CD4-positive, alpha-beta T cell (primary cell): ENCODE results near the gene GNLY. TPM values are rescaled to one million over a fixed set of nuclear protein-coding genes. Genes with fewer than 3 reads are reported as not detected.

Source experiments
- ATAC-seq: fragments of 200-7000 bp; cut with Tn5 transposase; one replicate; pipeline ENCODE4 v1.10.0; 2022; ENCODE audit warnings: mild to moderate bottlenecking; ENCODE audit not compliant: poor library complexity
- CTCF ChIA-PET: fragments of 350-600 bp; sonication (Branson Sonifier 250); formaldehyde crosslinking; loops from one replicate; lab custom pipeline; 2021; ENCODE audit warnings: antibody characterized with exemption, inconsistent platforms; lab: Charles Lee
- POLR2A ChIA-PET: fragments of 350-600 bp; sonication (Branson Sonifier 250); formaldehyde crosslinking; loops from one replicate; lab custom pipeline; 2021; ENCODE audit warnings: antibody characterized with exemption, inconsistent platforms; lab: Charles Lee
- DNase-seq, 14 experiments: peaks; one replicate each; pipeline ENCODE4 v3.0.0-alpha.2; 2013 to 2020; ENCODE audit warnings: mixed read lengths in 2 of 14
- H3K27ac ChIP-seq, 2 donors: one replicate each; pipeline versions ENCODE4 v1.5.1 to v1.7.0; 2013; ENCODE audit warnings: low read length in 2 of 2, low read depth in 1 of 2, mild to moderate bottlenecking in 1 of 2
- H3K27me3 ChIP-seq, 2 experiments: 1 replicate in 1 of 2; 2 replicates in 1 of 2; pipeline versions ENCODE4 v1.6.1 to v1.7.0; 2013; ENCODE audit warnings: low read length in 2 of 2, control low read depth in 1 of 2, mild to moderate bottlenecking in 1 of 2, moderate library complexity in 1 of 2; ENCODE audit not compliant: insufficient read depth in 2 of 2, control insufficient read depth in 1 of 2
- H3K36me3 ChIP-seq: one replicate; pipeline ENCODE4 v1.6.1; 2013; ENCODE audit warnings: low read length, control low read depth; ENCODE audit not compliant: insufficient read depth
- H3K4me1 ChIP-seq: one replicate; pipeline ENCODE4 v1.6.1; 2013; ENCODE audit warnings: low read length, control low read depth; ENCODE audit not compliant: insufficient read depth
- H3K4me3 ChIP-seq: one replicate; pipeline ENCODE4 v1.5.1; 2013; ENCODE audit warnings: mild to moderate bottlenecking, low read length, moderate library complexity
- H3K9me3 ChIP-seq, 2 experiments: 1 replicate in 1 of 2; 2 replicates in 1 of 2; pipeline versions ENCODE4 v1.6.1 to v1.7.0; 2013; ENCODE audit warnings: low read length in 2 of 2, mild to moderate bottlenecking in 2 of 2, control low read depth in 1 of 2, moderate library complexity in 1 of 2; ENCODE audit not compliant: control insufficient read depth in 1 of 2, insufficient read depth in 1 of 2
- H3K27ac Mint-ChIP-seq: one replicate; pipeline ENCODE4 v1.8.0; 2020; ENCODE audit warnings: mixed read lengths
- H3K27me3 Mint-ChIP-seq: one replicate; pipeline ENCODE4 v1.8.0; 2021; ENCODE audit warnings: mixed read lengths
- H3K36me3 Mint-ChIP-seq: one replicate; pipeline ENCODE4 v1.8.0; 2021; ENCODE audit warnings: low read depth, mixed read lengths
- H3K4me1 Mint-ChIP-seq: one replicate; pipeline ENCODE4 v1.8.0; 2021; ENCODE audit warnings: low read depth, mixed read lengths
- H3K4me3 Mint-ChIP-seq: one replicate; pipeline ENCODE4 v1.8.0; 2020; ENCODE audit warnings: mild to moderate bottlenecking, mixed read lengths
- H3K9me3 Mint-ChIP-seq: one replicate; pipeline ENCODE4 v1.8.0; 2020; ENCODE audit warnings: mixed read lengths
- CTCF ChIP-seq: fragments of 200-600 bp; IDR thresholded peaks from one replicate; pipeline ENCODE4 v1.8.0; 2022; ENCODE audit warnings: antibody characterized with exemption, mild to moderate bottlenecking
- intact Hi-C, 2 experiments: fragments of 100-400 bp; cut with DNase I in 1 of 2; cut with micrococcal nuclease in 1 of 2; formaldehyde crosslinking; loops; one replicate each; pipeline versions ENCODE4 v1.15.1 to v1.9.0; 2023 to 2025; cut with DNase I, micrococcal nuclease
- total RNA-seq, 174 experiments: library from RNA in 2 of 174; stranded (reverse) in 2 of 174; gene quantifications; one replicate each; pipeline ENCODE4 v1.2.3 and lab custom pipeline; 2021 to 2026

GNLY gene
- total RNA-seq, 2 experiments from 2014 or later: 45.1 TPM

GRCh38 chr2:85704800-85705679 is 10.9 kb downstream of the GNLY start:
- DNase-seq (peak in 4 of 14 experiments; percentile 17 to 60 (median 28)), ATAC-seq (peak; percentile 15)
- Histone ChIP-seq H3K4me3 (no peak overlapping the region), H3K4me1 (peaks cover 14% of the 10 kb centered on the region), H3K27ac (no peak overlapping the region), H3K9me3 (no peaks in the 10 kb centered on the region), H3K36me3 (no peaks in the 10 kb centered on the region), H3K27me3 (peaks cover 0 to 4% of the 10 kb centered on the region in 2 experiments)
- Mint-ChIP-seq H3K27me3 (peaks cover 13% of the 10 kb centered on the region), H3K9me3 (no peaks in the 10 kb centered on the region), H3K4me3 (no peak overlapping the region), H3K27ac (no peak overlapping the region), H3K4me1 (peaks cover 13% of the 10 kb centered on the region), H3K36me3 (no peaks in the 10 kb centered on the region)
- ChIA-PET CTCF (no interaction called here), POLR2A (no interaction called here)
- TF ChIP-seq CTCF: no peak
- intact Hi-C loops: loop anchor here in 1 of 2 experiments (10.0 kb wide), 1 partner anchor 310 kb away; no protein-coding TSS in a partner anchor

- ChIA-PET POLR2A (no interaction called here), CTCF (no interaction called here)
- Mint-ChIP-seq H3K27me3 (peaks cover 13% of the 10 kb centered on the region), H3K4me1 (peaks cover 13% of the 10 kb centered on the region), H3K27ac (no peak overlapping the region), H3K36me3 (no peaks in the 10 kb centered on the region), H3K9me3 (no peaks in the 10 kb centered on the region), H3K4me3 (no peak overlapping the region)
- H3K27me3 ChIP-seq: peaks cover 0 to 4% of the 10 kb centered on the region in 2 experiments
- intact Hi-C loops: loop anchor here (2.0 to 10.0 kb wide), 4 partner anchors 69 to 315 kb away; no protein-coding TSS in a partner anchor
- H3K4me1 ChIP-seq: peaks cover 14% of the 10 kb centered on the region
- no peaks in the 10 kb centered on the region for H3K9me3 ChIP-seq
- H3K4me3 ChIP-seq: no peak overlapping the region
- TF ChIP-seq CTCF: no peak
- H3K36me3 ChIP-seq: no peaks in the 10 kb centered on the region
- peak in 2 of 14 experiments; percentile 36 to 45 for DNase-seq
- no peak overlapping the region for H3K27ac ChIP-seq
- no peak for ATAC-seq
These were observed 11.5 kb downstream of the GNLY start for GRCh38 chr2:85705680-85706039.

GRCh38 chr2:85706063-85706462 is 11.9 kb downstream of the GNLY start:
- Histone ChIP-seq H3K27ac (no peak overlapping the region), H3K9me3 (no peaks in the 10 kb centered on the region), H3K36me3 (no peaks in the 10 kb centered on the region), H3K4me3 (no peak overlapping the region), H3K27me3 (peaks cover 0 to 4% of the 10 kb centered on the region in 2 experiments), H3K4me1 (peaks cover 14% of the 10 kb centered on the region)
- Mint-ChIP-seq H3K36me3 (no peaks in the 10 kb centered on the region), H3K9me3 (no peaks in the 10 kb centered on the region), H3K4me1 (peaks cover 13% of the 10 kb centered on the region), H3K4me3 (no peak overlapping the region), H3K27me3 (peaks cover 13% of the 10 kb centered on the region), H3K27ac (no peak overlapping the region)
- no peak for DNase-seq
- no peak for TF ChIP-seq CTCF
- no peak for ATAC-seq
- CTCF ChIA-PET: interaction anchor here (1.9 kb wide), 1 partner anchor 23 kb away, joined by 7 read pairs; no protein-coding TSS in a partner anchor
- POLR2A ChIA-PET: no interaction called here
- intact Hi-C loops: loop anchor here (2.0 to 10.0 kb wide), 4 partner anchors 69 to 315 kb away; no protein-coding TSS in a partner anchor
